HEK293T (cell line): ENCODE results near the gene CPE.
A peak's percentile ranks its signal among the peaks of the same experiment; 100 is the strongest.

Experiments used
- CTCF ChIA-PET: fragments of 350-600 bp; formaldehyde crosslinking; extraction: SDS; loops from one replicate; lab custom pipeline; 2021; ENCODE audit warnings: antibody characterized with exemption, inconsistent platforms; lab: Yijun Ruan, JAX
- POLR2A ChIA-PET: fragments of 350-600 bp; formaldehyde crosslinking; extraction: SDS; loops from one replicate; lab custom pipeline; 2020; ENCODE audit warnings: antibody characterized with exemption, inconsistent platforms; lab: Yijun Ruan, JAX
- DNase-seq: peaks from one replicate; pipeline ENCODE4 v3.0.0; 2012; ENCODE audit warnings: mixed read lengths; ENCODE audit errors: extremely low spot score
- ARNT ChIP-seq: fragments of 450-650 bp; IDR thresholded peaks from 2 replicates; pipeline ENCODE4 v1.6.1; 2017; ENCODE audit warnings: mild to moderate bottlenecking
- BHLHE40 ChIP-seq: fragments of 450-650 bp; IDR thresholded peaks from 2 replicates; pipeline ENCODE4 v1.6.1; 2016; ENCODE audit warnings: mild to moderate bottlenecking, moderate library complexity, borderline replicate concordance
- CTBP1 ChIP-seq: fragments of 450-650 bp; IDR thresholded peaks from 2 replicates; pipeline ENCODE4 v1.6.1; 2016; ENCODE audit warnings: borderline replicate concordance
- ELF4 ChIP-seq: fragments of 450-650 bp; IDR thresholded peaks from 2 replicates; pipeline ENCODE4 v1.6.1; 2017; ENCODE audit warnings: antibody characterized with exemption
- FOXA1 ChIP-seq: fragments of 450-650 bp; IDR thresholded peaks from 2 replicates; pipeline ENCODE4 v1.6.1; 2016; ENCODE audit warnings: mild to moderate bottlenecking
- FOXK2 ChIP-seq: fragments of 450-650 bp; IDR thresholded peaks from 2 replicates; pipeline ENCODE4 v1.6.1; 2016; ENCODE audit warnings: mild to moderate bottlenecking
- FOXM1 ChIP-seq: fragments of 450-650 bp; IDR thresholded peaks from 2 replicates; pipeline ENCODE4 v1.6.1; 2017; ENCODE audit warnings: mild to moderate bottlenecking, borderline replicate concordance
- HDGF ChIP-seq: fragments of 450-650 bp; IDR thresholded peaks from 2 replicates; pipeline ENCODE4 v1.6.1; 2017; ENCODE audit warnings: antibody characterized with exemption, borderline replicate concordance
- L3MBTL2 ChIP-seq: fragments of 450-650 bp; conservative IDR thresholded peaks from 2 replicates; pipeline ENCODE4 v1.6.1; 2016; ENCODE audit warnings: mild to moderate bottlenecking
- LEF1 ChIP-seq: fragments of 450-650 bp; IDR thresholded peaks from 2 replicates; pipeline ENCODE4 v1.6.1; 2017; ENCODE audit warnings: mild to moderate bottlenecking, borderline replicate concordance
- NFRKB ChIP-seq: fragments of 450-650 bp; IDR thresholded peaks from 2 replicates; pipeline ENCODE4 v1.6.1; 2016; ENCODE audit warnings: mild to moderate bottlenecking, moderate library complexity
- PKNOX1 ChIP-seq: fragments of 450-650 bp; IDR thresholded peaks from 2 replicates; pipeline ENCODE4 v1.6.1; 2016
- SP1 ChIP-seq: fragments of 450-650 bp; IDR thresholded peaks from 2 replicates; pipeline ENCODE4 v1.6.1; 2017
- TARDBP ChIP-seq: fragments of 450-650 bp; IDR thresholded peaks from 2 replicates; pipeline ENCODE4 v1.6.1; 2016
- ZNF384 ChIP-seq: fragments of 450-650 bp; IDR thresholded peaks from 2 replicates; pipeline ENCODE4 v1.6.1; 2016

The CPE gene

GRCh38 chr4:165378745-165379677 lies at the start of gene CPE:
Gene CPE (plus strand): TSS chr4:165379008. CDS start chr4:165379222, 214 bp downstream.
- ChIA-PET POLR2A (interaction anchor here (0.5 to 1.1 kb wide), 11 partner anchors 11 to 237 kb away, joined by 3 to 7 read pairs (median 3); partner anchors contain the start of gene MSMO1), CTCF (interaction anchor here (0.7 to 1.6 kb wide), 7 partner anchors 9 to 85 kb away, joined by 3 read pairs; no protein-coding TSS in a partner anchor)
- peak; percentile 81 for TF ChIP-seq L3MBTL2
- TF ChIP-seq NFRKB, result no peak
- TF ChIP-seq CTBP1, result no peak
- no peak for TF ChIP-seq FOXM1
- TF ChIP-seq BHLHE40, result peak; percentile 43; the same call in 1 of the 2 replicates
- TF ChIP-seq PKNOX1, result no peak
- no peak for TF ChIP-seq FOXA1
- TF ChIP-seq LEF1, result peak; percentile 75; the same call in 1 of the 2 replicates
- peak; percentile 86 for DNase-seq

GRCh38 chr4:165330071-165330470 lies 48.7 kb upstream of the CPE start:
- ChIA-PET POLR2A (interaction anchor here (0.8 to 0.9 kb wide), 2 partner anchors 10 to 217 kb away, joined by 3 read pairs; partner anchors contain the start of gene TMEM192), CTCF (interaction anchor here (0.6 to 1.6 kb wide), 2 partner anchors 196 to 199 kb away, joined by 3 to 5 read pairs; no protein-coding TSS in a partner anchor)
- no peak for DNase-seq
- TF ChIP-seq L3MBTL2 (no peak), FOXK2 (no peak), FOXA1 (no peak), BHLHE40 (no peak), LEF1 (no peak), ZNF384 (no peak), CTBP1 (no peak)

GRCh38 chr4:165330666-165331065 lies 48.1 kb upstream of the CPE start:
- ChIA-PET POLR2A (interaction anchor here (0.8 to 0.9 kb wide), 2 partner anchors 9 to 218 kb away, joined by 3 read pairs; partner anchors contain the start of gene TMEM192), CTCF (interaction anchor here (1.6 kb wide), 1 partner anchor 200 kb away, joined by 5 read pairs; no protein-coding TSS in a partner anchor)
- TF ChIP-seq SP1, result no peak
- DNase-seq, result no peak

- ChIA-PET POLR2A (no interaction called here), CTCF (interaction anchor here (0.7 kb wide), 1 partner anchor 482 kb away, joined by 3 read pairs; no protein-coding TSS in a partner anchor)
- no peak for DNase-seq
- no peak for TF ChIP-seq ZNF384
Observed at GRCh38 chr4:165331359-165331758, 47.4 kb upstream of the CPE start.

GRCh38 chr4:165331823-165332222 lies 47.0 kb upstream of the CPE start:
- no peak for DNase-seq
- ChIA-PET POLR2A (no interaction called here), CTCF (interaction anchor here (0.7 kb wide), 1 partner anchor 483 kb away, joined by 3 read pairs; no protein-coding TSS in a partner anchor)
- TF ChIP-seq LEF1, result no peak

- no peak for DNase-seq
- POLR2A ChIA-PET, result no interaction called here
- TF ChIP-seq ELF4 (no peak), ZNF384 (no peak), HDGF (no peak), TARDBP (no peak), PKNOX1 (no peak), FOXA1 (no peak), ARNT (no peak), NFRKB (no peak), CTBP1 (no peak)
- CTCF ChIA-PET, result no interaction called here
Observed at GRCh38 chr4:165332502-165332901, 46.3 kb upstream of the CPE start.

- ChIA-PET POLR2A (no interaction called here), CTCF (no interaction called here)
- DNase-seq, result no peak
- TF ChIP-seq FOXM1 (no peak), TARDBP (no peak), ZNF384 (no peak), SP1 (no peak), L3MBTL2 (no peak), ARNT (no peak), BHLHE40 (no peak), FOXA1 (no peak), FOXK2 (no peak), CTBP1 (no peak), ELF4 (no peak), LEF1 (no peak), NFRKB (no peak), PKNOX1 (no peak)
Observed at GRCh38 chr4:165335163-165335703, 43.6 kb upstream of the CPE start.
